ENCODE results near the gene RAI14.

Gene RAI14

GRCh38 chr5:34648039-34648839, 7.9 kb upstream of the RAI14 start:
- no peak for TF ChIP-seq ZFX (IDR thresholded peaks at IDR 0.05)
- TF ChIP-seq CTCF (conservative IDR thresholded peaks at IDR 0.05) = no peak
- H3K27ac ChIP-seq = no peak overlapping the region

GRCh38 chr5:34648840-34649158, 7.3 kb upstream of the RAI14 start:
- no peak overlapping the region for H3K27ac ChIP-seq
- TF ChIP-seq ZFX (IDR thresholded peaks at IDR 0.05) = no peak
- no peak for TF ChIP-seq CTCF (conservative IDR thresholded peaks at IDR 0.05)

- no peak for TF ChIP-seq ZFX (IDR thresholded peaks at IDR 0.05)
- TF ChIP-seq CTCF (conservative IDR thresholded peaks at IDR 0.05) = no peak
- H3K27ac ChIP-seq = no peak overlapping the region
Observed at GRCh38 chr5:34651791-34652190, 4.3 kb upstream of the RAI14 start.

- no peak overlapping the region for H3K27ac ChIP-seq
- no peak for TF ChIP-seq CTCF (conservative IDR thresholded peaks at IDR 0.05)
- no peak for TF ChIP-seq ZFX (IDR thresholded peaks at IDR 0.05)
Observed at GRCh38 chr5:34652466-34652865, 3.7 kb upstream of the RAI14 start.

DNA sequence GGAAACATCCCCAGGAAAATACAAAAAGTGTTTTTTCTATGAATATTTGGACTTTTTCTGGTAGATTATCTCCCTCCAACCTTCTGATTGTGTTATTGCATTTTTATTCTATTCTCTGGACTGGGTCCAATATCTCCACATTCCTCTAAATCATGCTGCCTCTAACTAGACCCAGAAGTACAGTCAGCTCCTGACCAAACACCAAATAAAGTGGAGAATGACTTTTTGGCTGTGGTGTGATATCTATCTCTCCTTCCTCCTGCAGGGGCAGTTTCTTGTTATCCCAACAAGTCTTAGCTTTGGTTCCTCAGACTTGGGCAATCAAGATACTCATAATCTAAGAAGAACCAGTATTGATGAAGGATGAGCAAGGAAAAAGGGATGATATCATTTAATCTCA, 3.2 kb upstream of the RAI14 start:
- TF ChIP-seq ZFX (IDR thresholded peaks at IDR 0.05) = no peak
- TF ChIP-seq CTCF (conservative IDR thresholded peaks at IDR 0.05) = no peak
- no peak overlapping the region for H3K27ac ChIP-seq

DNA sequence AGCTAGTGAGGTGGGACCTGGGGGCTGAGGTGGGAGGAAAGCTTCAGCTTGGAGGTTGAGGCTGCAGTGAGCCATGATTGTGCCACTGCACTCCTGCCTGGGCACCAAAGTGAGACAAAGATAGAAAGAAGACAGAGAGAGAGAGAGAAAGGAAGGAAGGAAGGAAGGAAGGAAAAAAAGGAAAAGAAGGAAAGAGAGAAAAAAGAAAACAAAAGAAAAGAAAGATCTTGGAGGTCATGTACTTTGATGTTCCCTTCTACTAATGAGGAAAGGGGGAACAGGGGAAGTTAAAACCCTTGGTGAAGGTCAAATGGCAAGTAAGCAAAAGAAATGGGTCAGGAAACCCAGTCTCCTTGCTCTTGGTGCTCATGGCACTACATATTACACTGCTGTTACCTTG, 2.4 kb upstream of the RAI14 start:
- TF ChIP-seq CTCF (conservative IDR thresholded peaks at IDR 0.05) (no peak), ZFX (IDR thresholded peaks at IDR 0.05) (no peak)

GRCh38 chr5:34655354-34655991, 655 bp upstream of the RAI14 start:
- peak overlapping the region; percentile 70 for H3K27ac ChIP-seq
- no peak for TF ChIP-seq CTCF (conservative IDR thresholded peaks at IDR 0.05)

More for the DNA sequence above, 2.4 kb upstream of the RAI14 start:
- H3K27ac ChIP-seq = no peak overlapping the region

Data from C4-2B (cell line).